ENCODE data around the gene GUSB. TPM values are rescaled to one million over a fixed set of nuclear protein-coding genes. Genes with fewer than 3 reads are reported as not detected.

GUSB gene
- total and polyA plus RNA-seq, 9 of the 15 experiments (the other 6 are each of a cell fraction or from before 2014, with no cell fraction given) = 22.7 to 102 (median 60.1) TPM

DNA sequence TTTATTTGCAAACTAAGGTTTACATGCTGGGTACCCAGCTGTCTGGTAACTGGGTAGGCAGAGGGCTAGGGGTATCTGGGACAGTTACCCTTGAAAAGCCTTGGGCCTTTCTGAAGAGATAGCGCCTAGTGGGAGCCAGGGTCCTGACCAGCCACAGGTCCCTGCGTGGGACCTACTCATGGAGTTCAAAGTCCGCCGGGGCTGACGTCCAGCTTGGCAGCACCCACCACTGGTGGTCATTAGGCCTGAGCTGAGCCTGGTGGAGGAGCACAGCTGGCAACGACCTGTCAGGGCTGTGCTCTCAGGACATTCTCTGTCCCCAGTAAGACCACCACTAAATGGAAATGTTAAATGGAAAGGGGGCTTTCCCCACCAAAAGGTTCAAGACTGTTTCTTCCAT, 20.0 kb downstream of the GUSB start:
- no TSS peak for BruUV-seq (replicated peaks)
- no peak for ATAC-seq
- in situ Hi-C loops (cut with MboI) = no loop called here
- no peak for FAIRE-seq
- H4K20me1 ChIP-seq (replicated peaks; ENCODE audit: control insufficient read depth, insufficient read depth, low read length) = no peaks in the 10 kb centered on the region
- DNase-seq (ENCODE audit: extremely low read depth in 1 of 4, low spot score in 3 of 4) = no peak
- no peak overlapping the region for H2AFZ ChIP-seq (ENCODE audit: low read depth, low read length)
- intact Hi-C loops (cut with micrococcal nuclease) = no loop called here
- no peak overlapping the region for H3K4me2 ChIP-seq (ENCODE audit: insufficient read depth, low read length)
- H3K27me3 ChIP-seq (ENCODE audit: control insufficient read depth in 2 of 2, insufficient read depth in 2 of 2, low read length in 2 of 2) = no peaks in the 10 kb centered on the region
- H3K9me1 ChIP-seq (ENCODE audit: control insufficient read depth, insufficient read depth, low read length) = no peaks in the 10 kb centered on the region
- no peaks in the 10 kb centered on the region for H3K4me1 ChIP-seq (replicated peaks in 1 of 2; ENCODE audit: control insufficient read depth in 2 of 2, insufficient read depth in 2 of 2, low read length in 2 of 2)
- no peak overlapping the region for H3K27ac ChIP-seq (ENCODE audit: extremely low read depth, low read depth, low read length)
- no peaks in the 10 kb centered on the region for H3K9me3 ChIP-seq (replicated peaks; ENCODE audit: control insufficient read depth, insufficient read depth, low read depth, low read length)
- TF ChIP-seq POLR2AphosphoS2 (IDR thresholded peaks at IDR 0.05; ENCODE audit: low read length) (0 out of 2 replicates have a peak, but pooled peaks have one; percentile 11), E2F3 (CRISPR knock-in tag; IDR thresholded peaks at IDR 0.05) (no peak), ZNF232 (CRISPR knock-in tag; IDR thresholded peaks at IDR 0.05) (no peak), DACH1 (IDR thresholded peaks at IDR 0.05; ENCODE audit: partially characterized antibody) (no peak), POLR2G (IDR thresholded peaks at IDR 0.05; ENCODE audit: low read depth, low read length) (peak; percentile 56; the same call in 1 of the 2 replicates), RBM22 (IDR thresholded peaks at IDR 0.05; ENCODE audit: low read depth, low read length, poor library complexity, severe bottlenecking) (peak; percentile 35)
- TF ChIP-seq, protein P1, sequence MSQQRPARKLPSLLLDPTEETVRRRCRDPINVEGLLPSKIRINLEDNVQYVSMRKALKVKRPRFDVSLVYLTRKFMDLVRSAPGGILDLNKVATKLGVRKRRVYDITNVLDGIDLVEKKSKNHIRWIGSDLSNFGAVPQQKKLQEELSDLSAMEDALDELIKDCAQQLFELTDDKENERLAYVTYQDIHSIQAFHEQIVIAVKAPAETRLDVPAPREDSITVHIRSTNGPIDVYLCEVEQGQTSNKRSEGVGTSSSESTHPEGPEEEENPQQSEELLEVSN (IDR thresholded peaks at IDR 0.05; ENCODE audit: borderline replicate concordance in 1 of 2, extremely low read depth in 1 of 2, insufficient read depth in 1 of 2, insufficient read length in 1 of 2, low read depth in 1 of 2, low read length in 1 of 2, poor library complexity in 1 of 2, severe bottlenecking in 1 of 2) = no peak
- no peak overlapping the region for H3K9ac ChIP-seq (ENCODE audit: insufficient read depth in 1 of 2, low read depth in 2 of 2, low read length in 2 of 2)
- ChIA-PET POLR2A (interaction anchor here (1.0 to 1.1 kb wide), 3 partner anchors 9 to 133 kb away, joined by 3 to 4 read pairs (median 3); no protein-coding TSS in a partner anchor), CTCF (ENCODE audit: low intra/inter-chr PET ratio) (no interaction called here)
- peaks cover 93% of the 10 kb centered on the region; the same call in 2 of the 3 replicates for H3K36me3 ChIP-seq (ENCODE audit: control insufficient read depth, insufficient read depth, low read length)
- no peak overlapping the region for H3K4me3 ChIP-seq
- 96% methylated on average over 6 of the region's 6 CpGs for WGBS (ENCODE audit: insufficient coverage, low coverage, missing lambda C conversion rate)
- H3K79me2 ChIP-seq (ENCODE audit: control insufficient read depth, insufficient read depth, low read length) = no peaks in the 10 kb centered on the region

Measured in K562 (cell line).